Measurements from ENCODE around the gene LCN12.

The LCN12 gene

DNA sequence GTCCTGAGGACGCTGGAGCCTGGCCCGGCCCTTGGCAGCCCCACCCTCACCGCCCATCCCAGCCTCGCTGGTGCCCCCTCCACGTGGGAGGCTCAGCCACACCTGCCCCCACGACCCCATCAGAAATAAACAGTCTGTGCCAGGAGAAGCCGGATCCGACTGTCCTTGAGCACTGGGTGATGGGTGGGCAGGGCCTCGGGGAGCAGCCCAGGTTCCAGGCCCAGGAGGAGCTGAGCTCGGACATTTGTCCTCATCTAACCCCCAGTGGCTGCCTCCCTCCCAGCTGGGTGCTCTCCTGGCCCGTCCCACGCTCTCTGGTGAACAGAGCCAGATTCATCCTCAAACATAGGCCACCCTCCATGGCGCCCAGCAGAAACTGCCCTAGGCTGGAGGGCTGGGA, 20.7 kb downstream of the LCN12 start:
- DNase-seq (ENCODE audit: low read depth, low spot score) = no peak

DNA sequence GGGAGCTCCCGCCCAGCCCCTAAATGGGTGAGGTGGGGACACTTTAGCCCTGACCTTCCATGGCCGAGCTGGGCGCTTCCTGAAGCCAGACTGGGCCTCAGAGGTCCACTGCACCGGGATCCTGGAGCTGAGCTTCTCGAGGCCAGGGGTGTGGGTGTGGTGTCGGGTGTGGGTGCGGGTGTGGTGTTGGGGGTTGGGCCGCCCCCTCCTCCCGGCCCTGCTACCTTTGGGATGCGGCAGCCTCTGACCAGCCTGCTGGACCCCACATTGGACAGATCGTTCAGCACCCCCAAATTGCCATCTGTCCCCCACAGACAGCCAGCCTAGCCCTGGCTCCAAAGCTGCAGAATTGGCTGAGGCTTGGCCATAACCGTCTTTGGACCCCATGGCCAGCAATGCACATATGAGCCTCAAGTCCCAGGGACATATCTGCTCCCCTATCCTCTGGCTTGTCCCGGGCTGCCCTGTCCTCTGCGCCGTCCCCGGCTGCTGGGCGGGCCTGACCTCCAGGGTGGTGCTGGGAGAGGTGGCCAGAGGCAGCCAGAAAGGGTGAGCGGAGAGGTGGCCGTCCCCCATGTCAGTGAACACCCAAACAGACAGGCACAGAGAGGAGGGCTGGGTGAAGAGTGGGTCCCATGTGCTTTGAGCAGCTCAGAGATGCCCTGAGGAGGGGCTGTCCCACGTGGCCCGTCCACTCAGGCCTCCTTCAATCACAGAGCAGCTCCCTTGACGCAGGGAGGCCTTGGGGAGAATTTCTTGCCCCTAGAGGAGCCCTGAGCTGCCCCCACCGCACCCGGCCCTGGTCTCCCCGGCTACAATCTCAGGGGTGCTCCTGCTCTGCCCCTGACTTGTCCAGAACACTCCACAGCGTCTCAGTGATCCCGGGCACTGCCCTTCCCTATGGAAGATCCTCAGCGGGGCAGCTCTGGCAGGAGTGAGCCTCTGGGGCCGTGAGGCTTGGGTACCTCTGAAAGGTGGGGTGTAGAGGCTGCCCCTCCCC, 21.8 kb downstream of the LCN12 start:
- no peak for DNase-seq (ENCODE audit: low read depth, low spot score)

DNA sequence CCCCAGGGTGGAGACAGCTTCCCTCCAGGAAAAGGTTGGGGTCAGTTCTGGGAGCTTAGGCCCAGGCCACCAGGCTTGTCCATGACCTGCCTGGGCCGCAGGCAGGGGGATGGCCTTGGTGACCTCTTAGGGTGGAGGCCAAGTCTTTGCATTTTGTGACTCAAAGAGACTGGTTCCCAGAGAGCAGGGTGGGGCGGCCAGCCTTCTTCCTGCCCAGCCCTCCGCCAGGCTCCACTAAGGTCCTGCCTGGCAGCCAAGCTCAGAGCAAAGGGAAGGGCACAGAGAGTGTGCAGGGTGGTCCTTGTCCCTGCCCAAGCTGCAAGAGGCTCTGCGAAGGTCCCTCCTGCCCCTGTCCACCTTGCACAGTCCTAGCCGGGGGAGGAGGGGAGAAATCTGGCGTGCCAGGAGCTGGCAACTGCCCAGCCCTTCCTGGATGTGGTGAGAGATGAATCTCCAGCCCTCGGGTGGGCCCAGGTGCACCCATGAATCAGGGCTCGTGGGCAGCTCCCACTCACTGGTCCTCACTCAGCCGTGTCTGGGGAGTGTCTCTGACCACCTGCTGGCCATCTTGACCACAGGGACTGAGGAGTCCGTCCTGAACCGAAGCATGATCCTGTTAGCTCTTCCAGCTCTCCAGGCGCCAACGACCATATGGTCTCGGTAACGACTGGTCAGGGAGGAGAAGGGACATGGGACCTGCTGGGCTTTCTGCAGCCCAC, 22.9 kb downstream of the LCN12 start:
- no peak for DNase-seq (ENCODE audit: low read depth, low spot score)

GRCh38 chr9:136975644-136976043, 23.6 kb downstream of the LCN12 start:
- DNase-seq (ENCODE audit: low read depth, low spot score) = no peak

DNA sequence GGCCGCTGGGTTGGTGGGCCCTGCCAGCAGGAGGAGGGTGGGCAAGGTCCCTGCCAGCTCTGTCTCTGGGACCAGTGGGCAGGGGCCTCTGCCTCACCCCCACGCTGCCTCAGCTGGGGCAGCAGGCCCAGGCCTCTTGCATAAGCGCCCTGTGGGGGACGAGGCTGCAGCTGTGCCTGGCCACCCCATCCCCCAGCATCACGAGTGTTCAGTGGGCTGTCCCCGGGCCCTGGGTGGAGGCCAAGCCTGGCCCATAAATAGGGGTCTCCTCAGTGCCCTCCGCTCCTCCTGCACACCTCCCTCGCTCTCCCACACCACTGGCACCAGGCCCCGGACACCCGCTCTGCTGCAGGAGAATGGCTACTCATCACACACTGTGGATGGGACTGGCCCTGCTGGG, 25.1 kb downstream of the LCN12 start, which contains the start of gene PTGDS:
TSS of gene PTGDS (plus strand) at position 282 of the 400 bp plus-strand sequence. CDS start at position 357, 75 bp downstream.
- DNase-seq (ENCODE audit: low read depth, low spot score) = no peak

- DNase-seq (ENCODE audit: low read depth, low spot score) = no peak
Observed at GRCh38 chr9:136977649-136978072, 25.6 kb downstream of the LCN12 start.

- peak; percentile 23 for DNase-seq (ENCODE audit: low read depth, low spot score)
Observed at GRCh38 chr9:136978073-136978864, 26.2 kb downstream of the LCN12 start.

DNA sequence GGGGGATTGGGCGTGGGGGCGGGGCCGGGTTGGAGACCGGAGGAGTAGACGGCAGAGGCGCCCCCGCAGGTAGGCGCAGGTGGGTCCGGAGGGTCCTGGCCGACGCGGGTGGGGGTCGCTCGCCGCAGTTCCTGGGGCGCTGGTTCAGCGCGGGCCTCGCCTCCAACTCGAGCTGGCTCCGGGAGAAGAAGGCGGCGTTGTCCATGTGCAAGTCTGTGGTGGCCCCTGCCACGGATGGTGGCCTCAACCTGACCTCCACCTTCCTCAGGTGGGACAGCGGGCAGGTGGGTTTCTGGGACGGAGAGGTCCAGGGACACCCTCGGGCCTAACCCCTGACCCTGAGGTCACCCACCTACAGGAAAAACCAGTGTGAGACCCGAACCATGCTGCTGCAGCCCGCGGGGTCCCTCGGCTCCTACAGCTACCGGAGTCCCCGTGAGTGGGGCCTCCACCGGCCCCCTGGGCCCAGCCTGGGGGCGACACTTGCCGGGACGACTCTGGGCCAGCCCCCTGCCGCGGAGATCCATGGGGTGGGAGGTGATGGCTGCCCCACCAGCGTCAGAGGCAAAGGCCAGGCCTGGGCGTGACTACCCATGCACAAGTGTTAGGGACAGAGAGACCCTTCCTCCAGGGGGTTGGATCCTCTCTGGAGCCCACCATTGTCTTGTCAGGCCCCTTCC, 26.9 kb downstream of the LCN12 start:
- DNase-seq (ENCODE audit: low read depth, low spot score) = no peak

GRCh38 chr9:136979769-136980587, 27.9 kb downstream of the LCN12 start:
- DNase-seq (ENCODE audit: low read depth, low spot score) = no peak

DNA sequence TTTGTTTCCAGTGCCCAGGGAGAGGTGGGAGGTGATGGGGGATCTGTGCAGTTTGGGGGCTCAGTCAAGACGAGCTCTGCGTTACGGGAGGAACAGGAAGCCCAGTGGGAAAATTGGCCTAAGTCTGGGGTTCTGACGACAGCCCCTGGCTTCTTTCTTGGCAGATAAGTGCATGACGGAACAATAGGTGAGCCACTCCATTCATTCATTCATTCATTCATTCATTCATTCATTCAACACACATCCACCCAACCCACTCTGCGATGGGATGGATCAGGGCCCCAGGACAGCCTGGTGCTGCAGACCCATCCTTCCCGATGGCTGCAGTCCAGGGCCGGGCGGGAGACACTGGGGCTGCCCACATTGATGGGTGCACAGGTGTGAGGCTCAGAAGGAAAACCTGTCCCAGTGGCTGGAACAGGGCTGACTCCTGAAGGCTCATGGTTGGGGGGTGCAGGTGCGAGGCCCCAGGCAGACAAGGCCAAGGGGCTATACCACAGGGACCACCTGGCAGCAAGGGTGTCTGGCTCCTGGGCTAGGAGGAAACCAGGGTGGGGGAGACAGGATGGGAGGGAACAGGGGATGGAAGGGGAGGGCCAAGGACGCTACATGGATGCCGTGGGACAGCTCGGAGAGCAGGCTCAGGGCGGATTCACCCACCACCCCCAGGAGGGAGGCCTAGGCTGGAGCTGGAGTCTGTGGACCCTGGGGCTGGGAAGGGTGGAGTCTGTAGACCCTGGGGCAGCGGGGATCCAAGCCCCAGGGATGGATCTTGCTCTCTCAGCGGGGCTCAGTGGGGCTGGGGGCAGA, 28.8 kb downstream of the LCN12 start:
- no peak for DNase-seq (ENCODE audit: low read depth, low spot score)

- DNase-seq (ENCODE audit: low read depth, low spot score) = no peak
Observed at GRCh38 chr9:136981588-136982231, 29.6 kb downstream of the LCN12 start.

DNA sequence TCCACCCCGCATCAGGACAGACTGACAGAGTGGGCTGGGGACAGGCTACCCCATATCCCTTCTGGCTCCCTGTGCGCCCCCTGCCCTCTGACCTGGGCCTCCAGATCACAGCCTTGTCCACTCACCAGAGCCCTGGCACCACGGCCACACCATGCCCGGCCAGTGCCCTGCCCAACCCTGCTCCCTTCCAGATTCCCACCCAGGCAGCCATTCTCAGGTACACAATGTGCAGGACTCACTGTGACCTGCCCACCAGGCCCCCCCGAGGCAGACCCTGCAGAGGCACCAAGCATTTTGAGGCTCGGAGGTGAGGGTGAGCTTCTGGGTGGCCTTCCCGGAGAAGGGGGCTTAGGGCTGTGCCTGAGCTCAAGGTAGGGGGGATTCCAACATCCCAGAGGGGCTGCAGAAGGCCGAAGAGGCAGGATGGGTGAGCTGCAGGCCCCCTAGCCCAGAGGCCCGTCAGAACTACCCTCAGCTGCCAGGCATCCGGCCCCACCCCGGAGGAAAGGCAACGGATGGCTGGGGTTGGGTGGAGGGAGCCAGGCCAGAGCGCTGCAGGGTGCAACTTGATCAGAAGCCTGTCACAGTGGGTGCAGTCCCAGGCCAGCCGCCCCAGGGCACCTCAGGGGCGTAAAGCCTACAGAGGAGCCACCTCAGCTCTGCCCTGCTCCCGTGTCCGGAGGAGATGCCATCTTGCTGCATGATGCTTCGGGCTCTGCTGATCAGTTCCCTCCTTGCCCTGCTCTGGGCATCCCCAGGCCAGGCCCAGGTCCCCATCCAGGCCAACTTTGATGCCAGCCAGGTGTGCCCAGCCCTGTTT, 30.4 kb downstream of the LCN12 start, which contains the start of gene LCNL1:
TSS of gene LCNL1 (plus strand) at position 762 of the 820 bp plus-strand sequence. CDS start 594 bp downstream, outside the sequence.
- DNase-seq (ENCODE audit: low read depth, low spot score) = no peak

DNA sequence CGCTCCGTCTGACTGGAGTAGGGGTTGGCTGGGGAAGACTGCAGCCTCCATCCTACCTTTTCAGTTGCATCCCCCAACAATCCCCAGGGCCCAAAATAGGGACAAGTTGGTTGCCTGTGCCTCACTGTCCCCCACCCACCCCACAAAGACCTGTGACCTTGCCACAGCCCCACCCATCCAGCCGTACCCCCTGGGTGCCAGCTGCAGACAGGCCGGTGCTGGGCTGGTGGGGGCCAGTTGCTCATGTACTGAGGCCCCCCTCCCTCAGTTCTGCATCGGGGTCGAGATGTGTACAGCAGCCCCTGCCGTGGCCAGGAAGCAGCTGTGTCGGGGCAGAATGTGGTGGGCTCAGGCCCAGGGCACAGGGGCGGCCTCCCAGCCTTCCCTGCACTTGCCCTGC, 31.1 kb downstream of the LCN12 start:
- DNase-seq (ENCODE audit: low read depth, low spot score) = no peak

- DNase-seq (ENCODE audit: low read depth, low spot score) = no peak
Observed at GRCh38 chr9:136983656-136984314, 31.7 kb downstream of the LCN12 start.

DNA sequence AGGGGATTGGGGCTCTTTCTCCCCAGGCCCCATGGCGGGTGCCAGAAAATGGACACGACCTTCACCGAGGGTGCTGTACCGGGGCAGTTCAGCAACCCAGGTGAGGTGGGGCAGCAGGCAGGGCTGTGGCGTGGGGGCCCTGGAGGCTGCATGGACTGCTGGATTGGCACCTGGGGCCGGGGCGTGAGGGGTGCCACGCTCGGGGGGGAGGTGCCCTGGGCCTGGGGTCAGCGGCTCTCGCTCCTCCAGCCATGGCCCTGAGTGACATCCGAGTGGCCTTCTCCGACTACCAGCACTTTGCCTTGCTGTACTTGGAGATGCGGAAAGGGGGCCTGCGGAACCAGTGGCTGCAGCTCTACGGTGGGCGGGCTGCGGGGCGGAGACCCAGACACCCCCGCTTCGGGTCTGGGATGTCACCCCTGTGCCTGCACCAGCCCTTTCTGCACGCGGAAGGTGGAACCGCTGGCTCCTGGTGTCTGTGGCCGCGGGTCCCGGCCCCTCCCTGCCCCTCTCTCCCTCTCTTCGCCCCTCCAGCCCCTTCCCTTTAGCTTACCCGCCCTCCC, 32.5 kb downstream of the LCN12 start:
- no peak for DNase-seq (ENCODE audit: low read depth, low spot score)

GRCh38 chr9:136985027-136985602, 33.0 kb downstream of the LCN12 start:
- DNase-seq (ENCODE audit: low read depth, low spot score) = no peak

DNA sequence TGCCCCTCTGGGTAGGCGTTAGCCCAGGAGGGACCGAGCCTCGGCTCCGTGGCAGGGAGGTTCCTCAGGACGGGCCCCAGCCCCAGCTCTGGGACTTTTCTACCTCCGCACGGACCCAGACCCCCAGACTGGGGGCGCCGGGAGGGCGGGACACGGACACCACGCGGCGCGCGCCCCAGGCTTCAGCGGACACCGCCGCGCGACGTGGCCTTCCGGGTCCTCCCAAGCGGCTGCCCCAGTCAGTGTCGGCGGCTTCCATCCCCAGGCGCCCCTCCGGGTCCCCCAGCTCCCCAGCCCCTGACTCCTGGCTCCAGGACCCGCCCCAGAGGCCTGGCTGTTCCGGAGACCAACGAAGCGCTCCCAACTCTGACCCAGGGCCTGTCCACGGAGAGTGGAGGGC, 33.8 kb downstream of the LCN12 start:
- no peak for DNase-seq (ENCODE audit: low read depth, low spot score)

All from activated naive CD8-positive, alpha-beta T cell treated with anti-CD3 and anti-CD28 coated beads, Interleukin-2, amount 50 U/mL, for 16 hours (primary cell).